Stimulated activated CD8-positive, alpha-beta memory T cell treated with anti-CD3 and anti-CD28 coated beads, Interleukin-15, amount 100 ng/mL, for 48 hours (primary cell): ENCODE measurements around the gene ZCCHC4.
A peak's percentile ranks its signal among the peaks of the same experiment; 100 is the strongest.

Experiments
- DNase-seq, 2 donors: peaks; one replicate each; pipeline ENCODE4 v3.0.0-alpha.2; 2020; ENCODE audit warnings: low read depth in 2 of 2

The ZCCHC4 gene

GRCh38 chr4:25312496-25313200 lies at the start of gene ZCCHC4:
Gene ZCCHC4, plus strand, starts transcription at chr4:25312774. Its CDS starts 36 bp downstream, at chr4:25312810.
- DNase-seq, result peak; percentile 74 to 75

- no peak for DNase-seq
These were observed 40.7 kb upstream of the ZCCHC4 start for GRCh38 chr4:25271866-25272265.

GRCh38 chr4:25280210-25280609 lies 32.4 kb upstream of the ZCCHC4 start:
- no peak for DNase-seq

GRCh38 chr4:25283948-25284347 lies 28.6 kb upstream of the ZCCHC4 start:
- no peak for DNase-seq

- no peak for DNase-seq
These were observed 28.1 kb upstream of the ZCCHC4 start for GRCh38 chr4:25284466-25284865.

GRCh38 chr4:25290490-25291067 lies 22.0 kb upstream of the ZCCHC4 start:
- DNase-seq, result no peak

- DNase-seq, result no peak
These were observed 21.3 kb upstream of the ZCCHC4 start for GRCh38 chr4:25291158-25291733.

- no peak for DNase-seq
These were observed 14.9 kb upstream of the ZCCHC4 start for GRCh38 chr4:25297528-25298242.

- DNase-seq, result no peak
These were observed 12.9 kb upstream of the ZCCHC4 start for GRCh38 chr4:25299476-25300203.

GRCh38 chr4:25301471-25301870 lies 11.1 kb upstream of the ZCCHC4 start:
- DNase-seq, result no peak

- no peak for DNase-seq
These were observed 9.9 kb upstream of the ZCCHC4 start for GRCh38 chr4:25302626-25303025.

GRCh38 chr4:25303578-25303977 lies 9.0 kb upstream of the ZCCHC4 start:
- no peak for DNase-seq

- no peak for DNase-seq
These were observed 6.0 kb upstream of the ZCCHC4 start for GRCh38 chr4:25306518-25307057.

GRCh38 chr4:25307596-25307995 lies 5.0 kb upstream of the ZCCHC4 start:
- DNase-seq, result no peak

GRCh38 chr4:25308306-25308705 lies 4.3 kb upstream of the ZCCHC4 start:
- DNase-seq, result no peak

- no peak for DNase-seq
These were observed 3.8 kb upstream of the ZCCHC4 start for GRCh38 chr4:25308761-25309160.

- DNase-seq, result no peak
These were observed 2.3 kb upstream of the ZCCHC4 start for GRCh38 chr4:25310066-25310802.

GRCh38 chr4:25310803-25311166 lies 1.8 kb upstream of the ZCCHC4 start:
- DNase-seq, result no peak

- DNase-seq, result no peak
These were observed 774 bp downstream of the ZCCHC4 start for GRCh38 chr4:25313201-25313895.

GRCh38 chr4:25320336-25320735 lies 7.8 kb downstream of the ZCCHC4 start:
- no peak for DNase-seq
